SK-N-SH treated with all-trans-retinoic acid at 6 μM for 48 hours (cell line): ENCODE results near the gene SMYD2.

ENCODE experiments used
- CSDC2 ChIP-seq: fragments of 250-450 bp; sonication (Bioruptor Pico); IDR thresholded peaks from 2 replicates; pipeline ENCODE4 v1.5.0; 2020; ENCODE audit warnings: mild to moderate bottlenecking, moderate library complexity
- CSRNP3 ChIP-seq: fragments of 250-450 bp; sonication (Bioruptor Pico); IDR thresholded peaks from 2 replicates; pipeline ENCODE4 v1.5.1; 2021; ENCODE audit warnings: mild to moderate bottlenecking, moderate library complexity
- GLIS3 ChIP-seq: fragments of 250-450 bp; sonication (Bioruptor Pico); IDR thresholded peaks from 2 replicates; pipeline ENCODE4 v1.5.0; 2020; ENCODE audit warnings: mild to moderate bottlenecking, moderate library complexity
- OSR1 ChIP-seq: fragments of 250-450 bp; sonication (Bioruptor Pico); IDR thresholded peaks from 2 replicates; pipeline ENCODE4 v1.8.0; 2022; ENCODE audit warnings: moderate library complexity, mild to moderate bottlenecking, inconsistent platforms
- PATZ1 ChIP-seq: fragments of 250-450 bp; sonication (Bioruptor Pico); IDR thresholded peaks from 2 replicates; pipeline ENCODE4 v1.8.0; 2020; ENCODE audit warnings: mild to moderate bottlenecking, moderate library complexity, borderline replicate concordance
- TCF4 ChIP-seq: fragments of 250-450 bp; sonication (Bioruptor Pico); IDR thresholded peaks from 2 replicates; pipeline ENCODE4 v1.8.0; 2021; ENCODE audit warnings: mild to moderate bottlenecking, moderate library complexity, borderline replicate concordance
- TSHZ2 ChIP-seq: fragments of 250-450 bp; sonication (Bioruptor Pico); IDR thresholded peaks from 2 replicates; pipeline ENCODE4 v1.5.0; 2020; ENCODE audit warnings: mild to moderate bottlenecking, moderate library complexity

- TF ChIP-seq CSRNP3 (CRISPR knock-in tag): no peak
- no peak for TF ChIP-seq GLIS3 (CRISPR knock-in tag)
- TF ChIP-seq TCF4 (CRISPR knock-in tag): no peak
- TF ChIP-seq OSR1 (CRISPR knock-in tag): no peak
- TF ChIP-seq TSHZ2 (CRISPR knock-in tag): no peak
- TF ChIP-seq PATZ1 (CRISPR knock-in tag): no peak
- no peak for TF ChIP-seq CSDC2 (CRISPR knock-in tag)
Observed at GRCh38 chr1:214249651-214250050, 31.3 kb upstream of the SMYD2 start.
